K562 (cell line): Measurements from ENCODE around the gene FHIT. TPM values are rescaled to one million over a fixed set of nuclear protein-coding genes. Genes with fewer than 3 reads are reported as not detected.

ENCODE experiments used
- ATAC-seq: fragments of 200-7000 bp; cut with Tn5 transposase; 3 replicates; pipeline ENCODE4 v1.9.1; 2020; ENCODE audit warnings: moderate library complexity
- BruUV-seq: library from RNA; stranded (reverse); fragments of 400-500 nt; replicated peaks from 2 replicates; lab custom pipeline; 2021; lab: Mats Ljungman, UMichigan
- CTCF ChIA-PET: fragments of 300-600 bp; formaldehyde crosslinking; extraction: SDS; loops from one replicate; lab custom pipeline; 2021; ENCODE audit warnings: low intra/inter-chr PET ratio; lab: Yijun Ruan, JAX
- POLR2A ChIA-PET: fragments of 300-600, 350-650 bp; sonication (Branson Sonifier 250); formaldehyde crosslinking; extraction: SDS; loops from one replicate; lab custom pipeline; 2021; ENCODE audit warnings: antibody characterized with exemption, inconsistent platforms; lab: Yijun Ruan, JAX
- DNase-seq, 4 experiments: peaks; one replicate each; pipeline versions ENCODE4 v3.0.0 to v3.0.0-alpha.2; 2011 to 2018; ENCODE audit warnings: low spot score in 3 of 4, mixed read lengths in 3 of 4; ENCODE audit errors: extremely low read depth in 1 of 4
- FAIRE-seq: peaks from 2 replicates; lab custom pipeline; 2011; peaks lifted over from hg19 to GRCh38; lab: Jason Lieb, UNC
- H2AFZ ChIP-seq: 2 replicates; pipeline ENCODE4 v1.6.0; 2011; ENCODE audit warnings: low read depth, low read length, control low read depth, inconsistent platforms
- H3K27ac ChIP-seq: fragments of 200-600 bp; 3 replicates; pipeline ENCODE4 v1.8.0; 2011; ENCODE audit warnings: low read depth, mild to moderate bottlenecking, control low read depth, inconsistent platforms, low read length, moderate library complexity, mixed read lengths; ENCODE audit errors: extremely low read depth
- H3K27me3 ChIP-seq, 2 experiments: fragments of 300-600 bp in 1 of 2; 2 replicates in 1 of 2; 3 replicates in 1 of 2; pipeline versions ENCODE4 v1.6.0 to v1.8.0; 2011; ENCODE audit warnings: inconsistent platforms in 2 of 2, low read length in 2 of 2, mild to moderate bottlenecking in 1 of 2, mixed read lengths in 1 of 2, moderate library complexity in 1 of 2; ENCODE audit not compliant: control insufficient read depth in 2 of 2, insufficient read depth in 2 of 2
- H3K36me3 ChIP-seq: fragments of 300-600 bp; 3 replicates; pipeline ENCODE4 v1.8.0; 2011; ENCODE audit warnings: mild to moderate bottlenecking, low read length, inconsistent platforms; ENCODE audit not compliant: control insufficient read depth, insufficient read depth
- H3K4me1 ChIP-seq, 2 experiments: fragments of 200-600 bp in 1 of 2; replicated peaks in 1 of 2; 2 replicates in 1 of 2; 3 replicates in 1 of 2; pipeline versions ENCODE4 v1.5.1 to v1.8.0; 2011; ENCODE audit warnings: inconsistent platforms in 2 of 2, low read length in 2 of 2, mild to moderate bottlenecking in 1 of 2, mixed read lengths in 1 of 2, moderate library complexity in 1 of 2; ENCODE audit not compliant: control insufficient read depth in 2 of 2, insufficient read depth in 2 of 2
- H3K4me2 ChIP-seq: 2 replicates; pipeline ENCODE4 v1.6.1; 2011; ENCODE audit warnings: low read length, control low read depth, inconsistent platforms, mixed read lengths; ENCODE audit not compliant: insufficient read depth
- H3K4me3 ChIP-seq: fragments of 200-600 bp; sonication (generic), shearing (Covaris generic); 2 replicates; pipeline ENCODE4 v1.5.1; 2016; ENCODE audit warnings: control low read depth, inconsistent platforms
- H3K79me2 ChIP-seq: fragments of 200-600 bp; 3 replicates; pipeline ENCODE4 v1.8.0; 2011; ENCODE audit warnings: low read length, inconsistent platforms; ENCODE audit not compliant: control insufficient read depth, insufficient read depth
- H3K9ac ChIP-seq, 2 experiments: 2 replicates each; pipeline versions ENCODE4 v1.6.0 to v1.6.1; 2011; ENCODE audit warnings: low read depth in 2 of 2, low read length in 2 of 2, control low read depth in 1 of 2, inconsistent platforms in 1 of 2, mild to moderate bottlenecking in 1 of 2, mixed read lengths in 1 of 2; ENCODE audit not compliant: insufficient read depth in 1 of 2
- H3K9me1 ChIP-seq: one replicate; pipeline ENCODE4 v1.6.0; 2011; ENCODE audit warnings: inconsistent platforms, mild to moderate bottlenecking, low read length, moderate library complexity; ENCODE audit not compliant: control insufficient read depth, insufficient read depth
- H3K9me3 ChIP-seq: replicated peaks from 2 replicates; pipeline ENCODE4 v1.5.1; 2011; ENCODE audit warnings: low read depth, low read length, inconsistent platforms; ENCODE audit not compliant: control insufficient read depth, insufficient read depth
- H4K20me1 ChIP-seq: replicated peaks from 2 replicates; pipeline ENCODE4 v1.6.1; 2011; ENCODE audit warnings: low read length, inconsistent platforms, mixed read lengths; ENCODE audit not compliant: control insufficient read depth, insufficient read depth
- CHCHD3 ChIP-seq: fragments of 250-450 bp; sonication (Bioruptor Pico); IDR thresholded peaks from 2 replicates; pipeline ENCODE4 v2.1.2; 2022; ENCODE audit warnings: mild to moderate bottlenecking
- ETV1 ChIP-seq: fragments of 450-650 bp; conservative IDR thresholded peaks from 2 replicates; pipeline ENCODE4 v1.6.1; 2016; ENCODE audit warnings: missing genetic modification characterization, control low read depth, low read depth, missing compliant biosample characterization
- HDAC2 ChIP-seq: fragments of 450-650 bp; IDR thresholded peaks from 2 replicates; pipeline ENCODE4 v1.6.1; 2016; ENCODE audit warnings: mild to moderate bottlenecking
- HDGF ChIP-seq: fragments of 450-650 bp; IDR thresholded peaks from 2 replicates; pipeline ENCODE4 v1.6.1; 2016
- KLF16 ChIP-seq: IDR thresholded peaks from 2 replicates; pipeline ENCODE4 v1.6.1; 2016; ENCODE audit warnings: antibody characterized with exemption
- TOE1 ChIP-seq, 2 experiments: fragments of 450-650 bp in 1 of 2; sonication (generic) in 1 of 2; formaldehyde crosslinking in 1 of 2; IDR thresholded peaks; 2 replicates each; pipeline versions ENCODE4 v1.7.1 to v1.8.0; 2016 to 2022; ENCODE audit warnings: borderline replicate concordance in 2 of 2, mild to moderate bottlenecking in 2 of 2, antibody characterized with exemption in 1 of 2, inconsistent platforms in 1 of 2, low read depth in 1 of 2, missing genetic modification reagents in 1 of 2, moderate library complexity in 1 of 2
- ZNF408 ChIP-seq: fragments of 250-450 bp; sonication (Bioruptor Pico); IDR thresholded peaks from 2 replicates; pipeline ENCODE4 v1.4.0; 2020; ENCODE audit warnings: low read depth, mild to moderate bottlenecking, moderate library complexity
- ZNF507 ChIP-seq: conservative IDR thresholded peaks from 2 replicates; pipeline ENCODE4 v1.6.1; 2017; ENCODE audit warnings: missing genetic modification characterization, missing compliant biosample characterization
- WGBS: fragments of 100-300 bp; shearing (Covaris generic); methylation state at CpG from one replicate; pipeline ENCODE4 v1.1.6; 2016; ENCODE audit warnings: low coverage, mixed read lengths; ENCODE audit not compliant: insufficient coverage; ENCODE audit errors: missing lambda C conversion rate; 5-methylcytosine and 5-hydroxymethylcytosine counted together
- in situ Hi-C: fragments of 300-500 bp; cut with MboI; formaldehyde crosslinking; loops from 4 replicates; pipeline ENCODE4 v1.15.0; 2018; ENCODE audit warnings: inconsistent platforms, mixed read lengths
- intact Hi-C: fragments of 100-400 bp; cut with micrococcal nuclease; formaldehyde crosslinking; loops from 2 replicates; pipeline ENCODE4 v1.14.2; 2022
- polyA plus RNA-seq, 8 experiments: library from polyadenylated mRNA; depleted of rRNA in 4 of 8; stranded (reverse) in 5 of 8; unstranded in 3 of 8; fragments of >200 nt; fragmentation: Nextera tagmentation in 2 of 8; fragmentation: Illumina TruSeq in 1 of 8; extraction: Ambion mirVana in 2 of 8; extraction: Trizol in 1 of 8; gene quantifications; 2 replicates each; pipeline versions ENCODE4 v1.2.1 to v1.2.3, GENCODE V29; 2011 to 2014; ENCODE audit warnings: inconsistent platforms in 1 of 8, missing spikeins in 1 of 8
- total RNA-seq, 7 experiments: library from RNA; depleted of rRNA in 6 of 7; stranded (reverse); fragments of >200 nt in 6 of 7; fragmentation: Illumina TruSeq in 2 of 7; extraction: Trizol in 2 of 7; gene quantifications; 2 replicates each; pipeline versions ENCODE4 v1.2.1 to v1.2.3, GENCODE V29; 2011 to 2021; ENCODE audit warnings: low replicate concordance in 1 of 7
- TF ChIP-seq, protein P1 (sequence below): fragments of 450-650 bp; IDR thresholded peaks from one replicate; pipeline ENCODE4 v1.6.1; 2018; ENCODE audit warnings: mild to moderate bottlenecking, moderate library complexity; ENCODE audit not compliant: partially characterized antibody

Gene FHIT
- total and polyA plus RNA-seq, 9 of the 15 experiments (the other 6 are each of a cell fraction or from before 2014, with no cell fraction given): 1.7 to 9.1 (median 4.3) TPM

DNA sequence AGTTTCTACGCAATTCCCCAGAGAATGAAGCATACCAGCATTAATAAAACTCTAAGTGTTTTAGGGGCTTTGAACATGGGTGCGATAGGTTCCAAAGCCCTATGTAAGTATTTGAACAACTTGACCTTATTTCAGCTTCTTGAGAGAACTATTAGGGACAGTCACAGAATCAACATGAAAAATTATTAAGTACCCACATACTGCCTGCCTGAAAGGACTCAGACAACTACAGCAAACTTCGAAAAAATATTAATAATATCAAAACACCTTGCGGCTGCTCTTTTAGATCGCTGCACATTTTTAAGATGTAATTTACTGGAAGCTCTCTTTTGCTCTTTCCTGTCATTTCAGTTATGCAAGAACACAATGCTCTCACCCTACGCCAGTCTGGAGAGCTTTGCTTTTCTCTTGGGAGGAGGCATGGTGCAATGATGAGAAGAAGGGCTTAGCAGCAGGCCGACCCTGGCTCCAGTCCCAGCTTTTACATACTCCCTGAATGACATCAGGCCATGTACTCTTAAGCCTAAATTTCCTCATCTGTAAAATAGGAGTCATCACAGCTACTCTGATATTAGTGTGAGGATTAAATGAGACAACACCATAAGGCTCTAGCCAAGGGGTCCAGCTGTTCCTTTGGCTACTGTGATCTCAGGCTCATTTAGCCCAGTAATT, 640.7 kb downstream of the FHIT start:
- CTCF ChIA-PET: no interaction called here
- 25% methylated on average over 6 of the region's 7 CpGs for WGBS
- no peak for ATAC-seq

More for the DNA sequence above, 640.7 kb downstream of the FHIT start:
- H3K27me3 ChIP-seq: no peaks in the 10 kb centered on the region
- in situ Hi-C loops: loop anchor here (10.0 kb wide), 1 partner anchor 164 kb away; no protein-coding TSS in a partner anchor
- no peak overlapping the region for H3K9ac ChIP-seq
- no peak overlapping the region for H3K27ac ChIP-seq
- no peak overlapping the region for H3K4me3 ChIP-seq
- no peaks in the 10 kb centered on the region for H3K36me3 ChIP-seq
- no peaks in the 10 kb centered on the region for H4K20me1 ChIP-seq
- H2AFZ ChIP-seq: no peak overlapping the region
- H3K4me2 ChIP-seq: no peak overlapping the region
- POLR2A ChIA-PET: no interaction called here
- no peaks in the 10 kb centered on the region for H3K9me3 ChIP-seq
- BruUV-seq: no TSS peak
- H3K9me1 ChIP-seq: no peaks in the 10 kb centered on the region
- DNase-seq (no peak), FAIRE-seq (no peak)
- intact Hi-C loops: no loop called here
- H3K4me1 ChIP-seq: no peaks in the 10 kb centered on the region
- no peaks in the 10 kb centered on the region for H3K79me2 ChIP-seq
- TF ChIP-seq ZNF507 (tag): no peak
- TF ChIP-seq KLF16: no peak
- TF ChIP-seq ETV1 (tag): no peak
- TF ChIP-seq HDAC2: no peak
- no peak for TF ChIP-seq CHCHD3
- no peak for TF ChIP-seq HDGF
- TF ChIP-seq, protein P1, sequence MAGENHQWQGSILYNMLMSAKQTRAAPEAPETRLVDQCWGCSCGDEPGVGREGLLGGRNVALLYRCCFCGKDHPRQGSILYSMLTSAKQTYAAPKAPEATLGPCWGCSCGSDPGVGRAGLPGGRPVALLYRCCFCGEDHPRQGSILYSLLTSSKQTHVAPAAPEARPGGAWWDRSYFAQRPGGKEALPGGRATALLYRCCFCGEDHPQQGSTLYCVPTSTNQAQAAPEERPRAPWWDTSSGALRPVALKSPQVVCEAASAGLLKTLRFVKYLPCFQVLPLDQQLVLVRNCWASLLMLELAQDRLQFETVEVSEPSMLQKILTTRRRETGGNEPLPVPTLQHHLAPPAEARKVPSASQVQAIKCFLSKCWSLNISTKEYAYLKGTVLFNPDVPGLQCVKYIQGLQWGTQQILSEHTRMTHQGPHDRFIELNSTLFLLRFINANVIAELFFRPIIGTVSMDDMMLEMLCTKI: no peak
- TF ChIP-seq ZNF408 (CRISPR knock-in tag): no peak
- no peak for TF ChIP-seq TOE1 (IDR thresholded peaks at IDR 0.05; ENCODE audit: borderline replicate concordance)
- TF ChIP-seq TOE1 (CRISPR knock-in tag; IDR thresholded peaks at IDR 0.05; ENCODE audit: borderline replicate concordance, low read depth): no peak
